ENCODE measurements around the gene ADAMTS2. TPM values are rescaled to one million over a fixed set of nuclear protein-coding genes. Genes with fewer than 3 reads are reported as not detected.

ADAMTS2 gene
- polyA plus RNA-seq, 3 donors: 0.74 to 2.3 TPM; not detected in 1

- Histone ChIP-seq H3K27me3 (ENCODE audit: control insufficient read depth in 2 of 2, insufficient read depth in 2 of 2, low read length in 2 of 2) (no peaks in the 10 kb centered on the region), H3K4me1 (ENCODE audit: control insufficient read depth in 1 of 2, insufficient read depth in 2 of 2, low read length in 2 of 2) (no peaks in the 10 kb centered on the region), H3K9ac (ENCODE audit: insufficient read depth, low read length, poor library complexity, severe bottlenecking) (no peak overlapping the region), H4K20me1 (ENCODE audit: insufficient read depth, low read length) (no peaks in the 10 kb centered on the region), H3K4me2 (replicated peaks; ENCODE audit: extremely low read depth, low read length, poor library complexity, severe bottlenecking) (no peak overlapping the region), H3K27ac (ENCODE audit: low read depth in 1 of 2, low read length in 2 of 2) (no peak overlapping the region), H3K9me3 (replicated peaks in 1 of 2; ENCODE audit: control insufficient read depth in 1 of 2, insufficient read depth in 1 of 2, low read length in 2 of 2) (peaks cover 6 to 22% of the 10 kb centered on the region in 2 donors), H3K36me3 (replicated peaks in 1 of 2; ENCODE audit: control insufficient read depth in 1 of 2, insufficient read depth in 2 of 2, low read length in 2 of 2) (no peaks in the 10 kb centered on the region), H3K4me3 (replicated peaks in 1 of 3; ENCODE audit: low read depth in 2 of 3, low read length in 3 of 3) (no peak overlapping the region), H3K79me2 (ENCODE audit: insufficient read depth, low read length) (no peaks in the 10 kb centered on the region), H2AFZ (ENCODE audit: insufficient read depth, low read depth, low read length, poor library complexity, severe bottlenecking) (no peak overlapping the region)
- Mint-ChIP-seq H3K27me3 (ENCODE audit: low read depth in 3 of 3) (peaks cover 0 to 2% (median 1%) of the 10 kb centered on the region in 3 donors), H3K27ac (no peak overlapping the region), H3K4me3 (no peak overlapping the region), H3K9me3 (peaks cover 4 to 24% (median 13%) of the 10 kb centered on the region in 7 donors), H3K36me3 (no peaks in the 10 kb centered on the region), H3K4me1 (peaks cover 4% of the 10 kb centered on the region)
- 93% methylated on average over 23 of the region's 23 CpGs for WGBS (ENCODE audit: insufficient coverage)
- intact Hi-C loops (cut with micrococcal nuclease): no loop called here
- no peak for TF ChIP-seq CTCF (IDR thresholded peaks at IDR 0.05)
- no peak for DNase-seq
Observed at GRCh38 chr5:179138568-179138925, 206.7 kb downstream of the ADAMTS2 start.

GRCh38 chr5:179137643-179138567 is 207.4 kb downstream of the ADAMTS2 start:
- Mint-ChIP-seq H3K27ac (no peak overlapping the region), H3K4me1 (peaks cover 4% of the 10 kb centered on the region), H3K27me3 (ENCODE audit: low read depth in 3 of 3) (peaks cover 0 to 2% (median 1%) of the 10 kb centered on the region in 3 donors), H3K4me3 (no peak overlapping the region), H3K36me3 (no peaks in the 10 kb centered on the region), H3K9me3 (peaks cover 4 to 28% (median 13%) of the 10 kb centered on the region in 7 donors)
- 85% methylated on average over 33 of the region's 33 CpGs for WGBS (ENCODE audit: insufficient coverage)
- Histone ChIP-seq H3K36me3 (replicated peaks in 1 of 2; ENCODE audit: control insufficient read depth in 1 of 2, insufficient read depth in 2 of 2, low read length in 2 of 2) (no peaks in the 10 kb centered on the region), H2AFZ (ENCODE audit: insufficient read depth, low read depth, low read length, poor library complexity, severe bottlenecking) (no peak overlapping the region), H3K27ac (ENCODE audit: low read depth in 1 of 2, low read length in 2 of 2) (no peak overlapping the region), H3K4me2 (replicated peaks; ENCODE audit: extremely low read depth, low read length, poor library complexity, severe bottlenecking) (no peak overlapping the region), H3K27me3 (ENCODE audit: control insufficient read depth in 2 of 2, insufficient read depth in 2 of 2, low read length in 2 of 2) (no peaks in the 10 kb centered on the region), H3K4me1 (ENCODE audit: control insufficient read depth in 1 of 2, insufficient read depth in 2 of 2, low read length in 2 of 2) (no peaks in the 10 kb centered on the region), H3K9ac (ENCODE audit: insufficient read depth, low read length, poor library complexity, severe bottlenecking) (no peak overlapping the region), H4K20me1 (ENCODE audit: insufficient read depth, low read length) (no peaks in the 10 kb centered on the region), H3K4me3 (replicated peaks in 1 of 3; ENCODE audit: low read depth in 2 of 3, low read length in 3 of 3) (no peak overlapping the region), H3K79me2 (ENCODE audit: insufficient read depth, low read length) (no peaks in the 10 kb centered on the region), H3K9me3 (replicated peaks in 1 of 2; ENCODE audit: control insufficient read depth in 1 of 2, insufficient read depth in 1 of 2, low read length in 2 of 2) (peaks cover 6 to 22% of the 10 kb centered on the region in 2 donors)
- DNase-seq: no peak
- TF ChIP-seq CTCF (IDR thresholded peaks at IDR 0.05): no peak
- intact Hi-C loops (cut with micrococcal nuclease): no loop called here
